Lower leg skin (tissue), 3 donors: ENCODE results near the gene ZIM2.

Source experiments
- CTCF ChIP-seq, 3 donors: fragments of 450-650 bp; IDR thresholded peaks; one replicate each; pipeline ENCODE4 v1.5.1; 2016; ENCODE audit warnings: antibody characterized with exemption in 3 of 3, mild to moderate bottlenecking in 3 of 3, moderate library complexity in 2 of 3
- POLR2A ChIP-seq, 2 donors: fragments of 450-650 bp; IDR thresholded peaks; one replicate each; pipeline ENCODE4 v1.6.1; 2016 to 2017; ENCODE audit warnings: antibody characterized with exemption in 2 of 2, mild to moderate bottlenecking in 1 of 2, moderate library complexity in 1 of 2

GRCh38 chr19:56821675-56822074, 18.9 kb downstream of the ZIM2 start:
- no peak for TF ChIP-seq CTCF (IDR thresholded peaks at IDR 0.05)
- no peak for TF ChIP-seq POLR2A (IDR thresholded peaks at IDR 0.05)
